Measurements from ENCODE around the gene EPB41L4A.

DNA sequence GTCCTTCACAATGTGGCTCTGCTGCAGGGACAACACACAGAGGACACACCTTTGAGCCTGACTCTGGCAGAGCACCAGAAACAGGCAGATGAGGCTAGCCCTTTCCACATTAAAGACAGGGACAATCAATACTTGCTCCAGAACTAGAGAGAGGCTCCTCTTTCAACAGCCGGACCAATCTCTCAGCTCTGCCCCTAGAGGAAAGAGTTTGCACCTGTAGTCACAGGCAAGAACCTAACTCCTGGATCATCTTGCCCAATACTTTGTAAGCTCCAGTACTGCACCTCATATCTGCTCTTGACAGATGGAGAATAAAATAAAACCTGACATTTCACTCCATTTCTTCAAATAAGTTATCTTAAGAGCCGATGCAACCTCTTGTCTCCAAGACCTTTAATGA lies 52.1 kb downstream of the EPB41L4A start:
- TF ChIP-seq, protein P1, sequence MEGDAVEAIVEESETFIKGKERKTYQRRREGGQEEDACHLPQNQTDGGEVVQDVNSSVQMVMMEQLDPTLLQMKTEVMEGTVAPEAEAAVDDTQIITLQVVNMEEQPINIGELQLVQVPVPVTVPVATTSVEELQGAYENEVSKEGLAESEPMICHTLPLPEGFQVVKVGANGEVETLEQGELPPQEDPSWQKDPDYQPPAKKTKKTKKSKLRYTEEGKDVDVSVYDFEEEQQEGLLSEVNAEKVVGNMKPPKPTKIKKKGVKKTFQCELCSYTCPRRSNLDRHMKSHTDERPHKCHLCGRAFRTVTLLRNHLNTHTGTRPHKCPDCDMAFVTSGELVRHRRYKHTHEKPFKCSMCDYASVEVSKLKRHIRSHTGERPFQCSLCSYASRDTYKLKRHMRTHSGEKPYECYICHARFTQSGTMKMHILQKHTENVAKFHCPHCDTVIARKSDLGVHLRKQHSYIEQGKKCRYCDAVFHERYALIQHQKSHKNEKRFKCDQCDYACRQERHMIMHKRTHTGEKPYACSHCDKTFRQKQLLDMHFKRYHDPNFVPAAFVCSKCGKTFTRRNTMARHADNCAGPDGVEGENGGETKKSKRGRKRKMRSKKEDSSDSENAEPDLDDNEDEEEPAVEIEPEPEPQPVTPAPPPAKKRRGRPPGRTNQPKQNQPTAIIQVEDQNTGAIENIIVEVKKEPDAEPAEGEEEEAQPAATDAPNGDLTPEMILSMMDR (conservative IDR thresholded peaks at IDR 0.05; ENCODE audit: low read length) = peak; percentile 55
- TF ChIP-seq EZH2phosphoT487 (IDR thresholded peaks at IDR 0.05; ENCODE audit: borderline replicate concordance) = no peak
